Measurements from ENCODE around the gene SLC9C2.

The SLC9C2 gene

GRCh38 chr1:173555651-173556305, 47.1 kb downstream of the SLC9C2 start:
- H3K9ac ChIP-seq (ENCODE audit: low read length): no peak overlapping the region
- no peaks in the 10 kb centered on the region for H3K4me1 ChIP-seq (ENCODE audit: low read length)
- TF ChIP-seq CTCF (IDR thresholded peaks at IDR 0.05; ENCODE audit: low read length) (no peak), EZH2 (optimal IDR thresholded peaks at IDR 0.05; ENCODE audit: low read depth, low read length) (no peak), EZH2phosphoT487 (IDR thresholded peaks at IDR 0.05; ENCODE audit: low read length) (no peak)
- no peaks in the 10 kb centered on the region for H3F3A ChIP-seq (ENCODE audit: insufficient read depth, low read length)
- no peak overlapping the region for H3K4me3 ChIP-seq (ENCODE audit: low read length)
- H3K27me3 ChIP-seq (replicated peaks; ENCODE audit: insufficient read depth, low read length): no peaks in the 10 kb centered on the region
- no peak overlapping the region for H3K27ac ChIP-seq (ENCODE audit: low read length)
- no peaks in the 10 kb centered on the region for H4K20me1 ChIP-seq (ENCODE audit: insufficient read depth, low read length)
- H3K36me3 ChIP-seq (replicated peaks; ENCODE audit: insufficient read depth, low read length): no peaks in the 10 kb centered on the region
- no peaks in the 10 kb centered on the region for H3K9me3 ChIP-seq (replicated peaks; ENCODE audit: insufficient read depth, low read length)
- H3K4me2 ChIP-seq (ENCODE audit: low read depth, low read length): no peak overlapping the region
- no peaks in the 10 kb centered on the region for H3K9me2 ChIP-seq (replicated peaks; ENCODE audit: insufficient read depth, low read length)
- H2AFZ ChIP-seq (ENCODE audit: low read length): no peak overlapping the region
- no peaks in the 10 kb centered on the region for H3K79me2 ChIP-seq (ENCODE audit: low read length)
- DNase-seq: no peak

- H3K9ac ChIP-seq (ENCODE audit: low read length): no peak overlapping the region
- no peaks in the 10 kb centered on the region for H3K9me2 ChIP-seq (replicated peaks; ENCODE audit: insufficient read depth, low read length)
- no peaks in the 10 kb centered on the region for H3K27me3 ChIP-seq (replicated peaks; ENCODE audit: insufficient read depth, low read length)
- no peak overlapping the region for H3K4me3 ChIP-seq (ENCODE audit: low read length)
- H3K27ac ChIP-seq (ENCODE audit: low read length): no peak overlapping the region
- no peak overlapping the region for H2AFZ ChIP-seq (ENCODE audit: low read length)
- no peaks in the 10 kb centered on the region for H3K79me2 ChIP-seq (ENCODE audit: low read length)
- H3K36me3 ChIP-seq (replicated peaks; ENCODE audit: insufficient read depth, low read length): no peaks in the 10 kb centered on the region
- no peaks in the 10 kb centered on the region for H3K4me1 ChIP-seq (ENCODE audit: low read length)
- DNase-seq: no peak
- H3K4me2 ChIP-seq (ENCODE audit: low read depth, low read length): no peak overlapping the region
- H3K9me3 ChIP-seq (replicated peaks; ENCODE audit: insufficient read depth, low read length): no peaks in the 10 kb centered on the region
- H4K20me1 ChIP-seq (ENCODE audit: insufficient read depth, low read length): no peaks in the 10 kb centered on the region
- no peaks in the 10 kb centered on the region for H3F3A ChIP-seq (ENCODE audit: insufficient read depth, low read length)
- no peak for TF ChIP-seq EZH2phosphoT487 (IDR thresholded peaks at IDR 0.05; ENCODE audit: low read length)
- TF ChIP-seq EZH2 (optimal IDR thresholded peaks at IDR 0.05; ENCODE audit: low read depth, low read length): no peak
- TF ChIP-seq CTCF (IDR thresholded peaks at IDR 0.05; ENCODE audit: low read length): no peak
Observed at GRCh38 chr1:173554541-173555250, 48.2 kb downstream of the SLC9C2 start.

GRCh38 chr1:173554089-173554488, 48.8 kb downstream of the SLC9C2 start:
- no peak overlapping the region for H2AFZ ChIP-seq (ENCODE audit: low read length)

More at GRCh38 chr1:173554089-173554488, 48.8 kb downstream of the SLC9C2 start:
- Histone ChIP-seq H3K4me3 (ENCODE audit: low read length) (no peak overlapping the region), H3K4me2 (ENCODE audit: low read depth, low read length) (no peak overlapping the region), H3K27me3 (replicated peaks; ENCODE audit: insufficient read depth, low read length) (no peaks in the 10 kb centered on the region), H3K9me3 (replicated peaks; ENCODE audit: insufficient read depth, low read length) (no peaks in the 10 kb centered on the region), H4K20me1 (ENCODE audit: insufficient read depth, low read length) (no peaks in the 10 kb centered on the region), H3F3A (ENCODE audit: insufficient read depth, low read length) (no peaks in the 10 kb centered on the region), H3K9ac (ENCODE audit: low read length) (no peak overlapping the region), H3K79me2 (ENCODE audit: low read length) (no peaks in the 10 kb centered on the region), H3K4me1 (ENCODE audit: low read length) (no peaks in the 10 kb centered on the region), H3K27ac (ENCODE audit: low read length) (no peak overlapping the region), H3K9me2 (replicated peaks; ENCODE audit: insufficient read depth, low read length) (no peaks in the 10 kb centered on the region), H3K36me3 (replicated peaks; ENCODE audit: insufficient read depth, low read length) (no peaks in the 10 kb centered on the region)
- no peak for DNase-seq
- TF ChIP-seq EZH2 (optimal IDR thresholded peaks at IDR 0.05; ENCODE audit: low read depth, low read length) (no peak), EZH2phosphoT487 (IDR thresholded peaks at IDR 0.05; ENCODE audit: low read length) (no peak), CTCF (IDR thresholded peaks at IDR 0.05; ENCODE audit: low read length) (no peak)

Data from MM.1S (cell line).